AG09309 (cell line): Measurements from ENCODE around the gene SET.
"Not testable (repeated sequence)": the region's sequence is repeated elsewhere in the genome, so short reads cannot be mapped to it uniquely, and the experiment has no call there.

Source experiments
- DNase-seq: peaks from one replicate; pipeline ENCODE4 v3.0.0-alpha.2; 2010; ENCODE audit warnings: low read depth
- H3K4me3 ChIP-seq: 2 replicates; pipeline ENCODE4 v1.5.1; 2011; ENCODE audit warnings: mild to moderate bottlenecking, low read depth, low read length, moderate library complexity; ENCODE audit not compliant: control insufficient read depth
- TF ChIP-seq, protein P1 (sequence below): IDR thresholded peaks from 2 replicates; pipeline ENCODE4 v1.5.1; 2011; ENCODE audit warnings: mild to moderate bottlenecking, low read depth, low read length, inconsistent platforms; ENCODE audit not compliant: insufficient read depth, control insufficient read depth; ENCODE audit errors: missing control alignments

The SET gene, protein sequence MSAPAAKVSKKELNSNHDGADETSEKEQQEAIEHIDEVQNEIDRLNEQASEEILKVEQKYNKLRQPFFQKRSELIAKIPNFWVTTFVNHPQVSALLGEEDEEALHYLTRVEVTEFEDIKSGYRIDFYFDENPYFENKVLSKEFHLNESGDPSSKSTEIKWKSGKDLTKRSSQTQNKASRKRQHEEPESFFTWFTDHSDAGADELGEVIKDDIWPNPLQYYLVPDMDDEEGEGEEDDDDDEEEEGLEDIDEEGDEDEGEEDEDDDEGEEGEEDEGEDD

DNA sequence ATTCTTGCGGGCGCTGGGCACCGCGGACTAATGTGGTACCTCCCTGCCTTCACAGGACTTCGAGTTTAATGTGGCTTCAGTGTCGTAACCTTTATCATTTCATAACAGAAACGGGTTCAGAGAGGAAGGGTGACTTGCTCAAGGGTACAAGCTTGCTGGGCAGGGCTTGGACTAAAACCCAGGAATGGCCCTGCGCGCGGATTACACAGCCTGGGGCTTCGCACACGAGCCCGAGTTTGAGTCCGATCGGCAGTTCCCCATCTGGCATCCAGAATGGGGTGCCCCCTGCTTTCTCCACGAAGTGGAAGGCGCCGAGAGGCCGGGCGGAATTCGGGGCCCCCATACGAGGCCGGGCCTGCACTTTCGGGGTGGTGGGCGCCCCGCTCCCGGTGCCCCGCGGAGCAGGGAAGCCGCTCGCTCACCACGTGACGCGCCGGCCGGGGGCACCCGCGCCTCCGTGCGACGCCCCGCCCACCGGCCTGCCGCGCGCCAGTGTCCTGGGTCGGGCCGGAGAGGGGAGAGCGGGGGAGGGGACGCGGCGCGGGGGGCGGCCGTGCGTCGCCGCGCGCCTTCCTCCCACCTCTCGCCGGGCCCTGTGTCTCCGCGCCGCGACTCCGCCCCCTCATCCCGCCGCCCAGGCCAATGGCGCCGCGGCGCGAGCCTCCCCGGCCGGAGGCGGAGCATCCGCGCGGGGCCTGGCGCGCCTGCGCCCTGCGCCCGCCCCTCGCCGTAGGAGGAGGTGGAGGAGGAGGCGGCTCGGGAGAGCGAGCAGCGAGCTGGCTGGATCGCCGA lies at the start of gene SET:
Gene SET, plus strand, starts transcription at position 722 of the 792 bp plus-strand sequence. CDS start 361 bp downstream, outside the sequence.
- H3K4me3 ChIP-seq: peak within 1 kb of the TSS; percentile 64
- DNase-seq: no peak
- TF ChIP-seq, protein P1, sequence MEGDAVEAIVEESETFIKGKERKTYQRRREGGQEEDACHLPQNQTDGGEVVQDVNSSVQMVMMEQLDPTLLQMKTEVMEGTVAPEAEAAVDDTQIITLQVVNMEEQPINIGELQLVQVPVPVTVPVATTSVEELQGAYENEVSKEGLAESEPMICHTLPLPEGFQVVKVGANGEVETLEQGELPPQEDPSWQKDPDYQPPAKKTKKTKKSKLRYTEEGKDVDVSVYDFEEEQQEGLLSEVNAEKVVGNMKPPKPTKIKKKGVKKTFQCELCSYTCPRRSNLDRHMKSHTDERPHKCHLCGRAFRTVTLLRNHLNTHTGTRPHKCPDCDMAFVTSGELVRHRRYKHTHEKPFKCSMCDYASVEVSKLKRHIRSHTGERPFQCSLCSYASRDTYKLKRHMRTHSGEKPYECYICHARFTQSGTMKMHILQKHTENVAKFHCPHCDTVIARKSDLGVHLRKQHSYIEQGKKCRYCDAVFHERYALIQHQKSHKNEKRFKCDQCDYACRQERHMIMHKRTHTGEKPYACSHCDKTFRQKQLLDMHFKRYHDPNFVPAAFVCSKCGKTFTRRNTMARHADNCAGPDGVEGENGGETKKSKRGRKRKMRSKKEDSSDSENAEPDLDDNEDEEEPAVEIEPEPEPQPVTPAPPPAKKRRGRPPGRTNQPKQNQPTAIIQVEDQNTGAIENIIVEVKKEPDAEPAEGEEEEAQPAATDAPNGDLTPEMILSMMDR: no peak

DNA sequence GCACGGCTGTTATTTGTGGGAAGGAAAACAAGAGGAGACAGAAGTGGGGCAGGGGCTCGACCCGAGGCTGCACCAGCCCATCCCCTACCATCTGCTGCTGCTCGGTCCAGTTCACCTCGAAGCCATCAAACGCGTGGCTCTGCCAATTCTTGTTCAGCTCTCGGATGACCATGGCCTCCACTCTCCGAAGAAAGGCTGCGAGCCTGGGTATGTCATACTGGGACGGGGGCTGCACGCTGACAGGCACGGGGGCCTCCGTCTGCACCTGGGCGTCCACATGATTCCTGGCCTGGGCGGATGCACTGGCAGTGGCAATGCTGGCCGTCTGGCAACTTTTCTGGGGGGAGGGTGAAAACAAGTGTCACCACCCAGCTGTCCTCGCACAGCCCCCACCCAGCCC lies 48.4 kb upstream of the SET start:
- TF ChIP-seq, protein P1: no peak
- no peak overlapping the region for H3K4me3 ChIP-seq
- no peak for DNase-seq

DNA sequence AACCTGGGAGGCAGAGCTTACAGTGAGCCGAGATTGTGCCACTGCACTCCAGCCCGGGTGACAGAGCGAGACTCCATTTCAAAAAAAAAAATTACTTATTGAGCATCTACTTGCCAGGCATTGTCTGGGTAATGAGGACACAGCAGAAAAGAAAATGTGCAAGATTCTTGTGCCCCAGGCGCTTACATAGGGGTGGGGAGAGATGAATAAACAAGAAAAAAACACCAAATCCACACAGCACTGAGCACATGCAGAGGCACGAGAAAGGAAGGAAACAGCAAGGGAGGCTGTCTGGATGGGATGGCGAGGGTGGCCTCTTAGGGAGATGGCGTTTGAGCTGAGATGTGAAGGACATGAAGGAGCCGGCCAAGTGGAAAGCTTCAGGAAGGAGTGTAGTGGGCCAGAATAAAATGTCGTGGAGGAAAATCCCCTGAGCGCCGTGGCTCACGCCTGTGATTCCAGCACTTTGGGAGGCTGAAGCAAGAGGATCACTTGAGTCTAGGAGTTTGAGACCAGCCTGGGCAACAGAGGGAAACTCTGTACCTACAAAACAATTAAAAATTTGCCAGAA lies 46.3 kb upstream of the SET start:
- H3K4me3 ChIP-seq: no peak overlapping the region
- TF ChIP-seq, protein P1: no peak
- no peak for DNase-seq

DNA sequence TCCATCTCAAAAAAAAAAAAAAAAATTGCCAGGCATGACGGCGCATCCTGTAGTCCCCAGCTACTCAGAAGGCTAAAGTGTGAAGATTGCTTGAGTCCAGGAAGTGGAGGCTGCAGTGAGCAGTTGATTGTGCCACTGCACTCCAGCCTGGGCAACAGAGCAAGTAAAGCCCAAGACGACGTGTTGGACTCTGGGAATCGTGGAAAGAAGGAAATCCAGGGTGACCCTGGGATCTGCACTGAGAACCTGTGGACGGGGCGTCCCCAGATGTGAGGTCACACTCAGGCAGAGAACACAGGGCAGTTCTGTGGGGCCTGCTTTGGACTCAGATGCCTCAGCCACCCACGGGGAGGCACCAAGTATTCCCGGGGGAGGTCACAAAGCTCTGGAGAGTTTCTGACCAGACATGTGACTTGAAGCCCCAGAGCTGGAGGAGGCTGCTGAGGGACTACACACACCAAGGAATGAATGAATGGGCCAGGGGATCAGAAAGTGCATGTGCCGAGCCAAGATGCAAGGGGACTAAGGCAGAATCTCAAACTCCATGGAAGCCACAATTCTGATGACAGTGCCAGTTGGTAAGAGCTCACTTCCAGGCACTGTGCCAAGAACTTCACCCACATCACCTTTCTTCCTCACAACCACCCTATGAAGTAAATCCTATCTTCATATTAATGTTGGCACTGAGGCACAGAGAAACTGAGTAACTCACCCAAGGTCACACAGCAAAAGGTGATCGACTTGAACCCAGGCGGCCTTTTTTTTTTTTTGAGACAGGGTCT lies 45.3 kb upstream of the SET start:
- no peak overlapping the region for H3K4me3 ChIP-seq
- no peak for DNase-seq
- TF ChIP-seq, protein P1: no peak

DNA sequence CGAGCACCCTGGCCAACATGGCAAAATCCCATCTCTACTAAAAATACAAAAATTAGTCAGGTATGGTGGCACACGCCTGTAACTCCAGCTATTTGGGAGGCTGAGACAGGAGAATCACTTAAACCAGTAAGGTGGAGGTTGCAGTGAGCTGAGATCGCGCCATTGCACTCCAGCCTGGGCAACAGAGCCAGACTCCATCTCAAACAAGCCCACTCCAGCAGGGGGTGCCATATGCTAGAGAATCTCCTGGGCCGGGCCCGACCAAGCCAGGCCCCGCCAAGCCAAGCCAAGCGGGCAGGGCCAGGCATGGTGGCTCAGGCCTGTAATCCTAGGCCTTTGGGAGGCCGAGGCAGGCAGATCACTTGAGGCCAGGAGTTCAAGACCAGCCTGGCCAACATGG lies 40.8 kb upstream of the SET start:
- TF ChIP-seq, protein P1: peak; percentile 30
- H3K4me3 ChIP-seq, DNase-seq: not testable (repeated sequence)

DNA sequence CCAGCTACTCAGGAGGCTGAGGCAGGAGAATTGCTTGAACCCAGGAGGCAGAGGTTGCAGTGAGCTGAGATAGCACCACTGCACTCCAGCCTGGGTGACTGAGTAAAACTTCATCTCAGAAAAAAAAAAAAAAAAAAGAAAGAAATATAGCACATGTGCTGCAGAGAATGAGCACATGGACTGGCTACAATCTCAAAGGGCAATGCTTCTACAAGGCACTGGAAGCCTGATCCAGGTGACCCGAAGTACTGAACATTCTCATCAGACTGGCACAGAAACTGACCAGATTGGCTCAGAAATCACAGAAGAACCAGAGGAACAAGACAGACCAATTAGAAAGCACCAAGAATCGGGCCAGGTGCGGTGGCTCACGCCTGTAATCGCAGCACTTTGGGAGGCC lies 37.2 kb upstream of the SET start:
- no peak overlapping the region for H3K4me3 ChIP-seq
- no peak for DNase-seq
- TF ChIP-seq, protein P1: no peak
